ENCODE results near the gene NPLOC4.

- TF ChIP-seq REST (IDR thresholded peaks at IDR 0.05) (no peak), CTCF (IDR thresholded peaks at IDR 0.05; ENCODE audit: low read depth, low read length, missing input control) (no peak), JUND (IDR thresholded peaks at IDR 0.05) (no peak)
Measured at GRCh38 chr17:81630274-81630673, 6.6 kb downstream of the NPLOC4 start.
